Central memory CD8-positive, alpha-beta T cell (primary cell): ENCODE results near the gene CREM.

Source experiments
- ATAC-seq: fragments of 150-1000 bp; cut with Tn5 transposase; replicated peaks from 2 replicates; pipeline ENCODE4 v1.10.0; 2022; ENCODE audit warnings: mild to moderate bottlenecking, moderate FRiP score, moderate number of reproducible peaks; ENCODE audit not compliant: poor library complexity, severe bottlenecking; ENCODE audit errors: extremely low read depth
- DNase-seq, 2 donors: peaks; one replicate each; pipeline ENCODE4 v3.0.0; 2021; ENCODE audit warnings: low spot score in 2 of 2
- H3K27ac Mint-ChIP-seq: one replicate; pipeline ENCODE4 v1.8.0; 2022; ENCODE audit warnings: low read depth, mild to moderate bottlenecking, moderate library complexity, mixed read lengths
- H3K27me3 Mint-ChIP-seq: one replicate; pipeline ENCODE4 v1.8.0; 2022; ENCODE audit warnings: mixed read lengths
- H3K36me3 Mint-ChIP-seq: one replicate; pipeline ENCODE4 v1.8.0; 2022; ENCODE audit warnings: mild to moderate bottlenecking, moderate library complexity, mixed read lengths; ENCODE audit not compliant: insufficient read depth
- H3K4me1 Mint-ChIP-seq: one replicate; pipeline ENCODE4 v1.8.0; 2022; ENCODE audit warnings: mixed read lengths
- H3K4me3 Mint-ChIP-seq: one replicate; pipeline ENCODE4 v1.8.0; 2022; ENCODE audit warnings: mild to moderate bottlenecking, moderate library complexity, mixed read lengths
- H3K9me3 Mint-ChIP-seq: one replicate; pipeline ENCODE4 v1.8.0; 2022; ENCODE audit warnings: mixed read lengths

Gene CREM

GRCh38 chr10:35112571-35112970 is 14.1 kb upstream of the CREM start:
- Mint-ChIP-seq H3K36me3 (peaks cover 2% of the 10 kb centered on the region), H3K9me3 (no peaks in the 10 kb centered on the region), H3K4me3 (no peak overlapping the region), H3K27ac (no peak overlapping the region), H3K4me1 (no peaks in the 10 kb centered on the region), H3K27me3 (peaks cover 9% of the 10 kb centered on the region)
- no peak for ATAC-seq
- no peak for DNase-seq

GRCh38 chr10:35119378-35119777 is 7.3 kb upstream of the CREM start:
- Mint-ChIP-seq H3K36me3 (no peaks in the 10 kb centered on the region), H3K4me1 (no peaks in the 10 kb centered on the region), H3K4me3 (no peak overlapping the region), H3K27ac (no peak overlapping the region), H3K9me3 (no peaks in the 10 kb centered on the region), H3K27me3 (no peaks in the 10 kb centered on the region)
- DNase-seq (no peak), ATAC-seq (no peak)

- H3K36me3 Mint-ChIP-seq, result peaks cover 28% of the 10 kb centered on the region
- H3K27me3 Mint-ChIP-seq, result no peaks in the 10 kb centered on the region
- no peak overlapping the region for H3K4me3 Mint-ChIP-seq
- DNase-seq (no peak), ATAC-seq (no peak)
- H3K4me1 Mint-ChIP-seq, result peaks cover 11% of the 10 kb centered on the region
- no peak overlapping the region for H3K27ac Mint-ChIP-seq
- H3K9me3 Mint-ChIP-seq, result no peaks in the 10 kb centered on the region
These were observed 2.1 kb upstream of the CREM start for GRCh38 chr10:35124540-35124939.

- Mint-ChIP-seq H3K4me1 (peaks cover 17% of the 10 kb centered on the region), H3K27me3 (no peaks in the 10 kb centered on the region), H3K4me3 (peak overlapping the region; percentile 92), H3K36me3 (peaks cover 28% of the 10 kb centered on the region), H3K9me3 (no peaks in the 10 kb centered on the region), H3K27ac (peak overlapping the region; percentile 99)
- no peak for DNase-seq
- peak; percentile 2 for ATAC-seq
These were observed 550 bp upstream of the CREM start for GRCh38 chr10:35126062-35126529.

- DNase-seq (peak; percentile 57 to 60), ATAC-seq (peak; percentile 5)
- peak overlapping the region; percentile 99 for H3K27ac Mint-ChIP-seq
- H3K9me3 Mint-ChIP-seq, result no peaks in the 10 kb centered on the region
- H3K27me3 Mint-ChIP-seq, result no peaks in the 10 kb centered on the region
- H3K36me3 Mint-ChIP-seq, result peaks cover 35% of the 10 kb centered on the region
- peaks cover 27% of the 10 kb centered on the region for H3K4me1 Mint-ChIP-seq
- peak overlapping the region; percentile 92 for H3K4me3 Mint-ChIP-seq
These were observed 744 bp downstream of the CREM start for GRCh38 chr10:35127289-35127891.

GRCh38 chr10:35129185-35129674 is 2.6 kb downstream of the CREM start:
- Mint-ChIP-seq H3K27ac (peak overlapping the region; percentile 99), H3K4me1 (peaks cover 35% of the 10 kb centered on the region)

GRCh38 chr10:35130663-35131062 is 4.0 kb downstream of the CREM start:
- no peaks in the 10 kb centered on the region for H3K27me3 Mint-ChIP-seq
- no peaks in the 10 kb centered on the region for H3K9me3 Mint-ChIP-seq
- DNase-seq (no peak), ATAC-seq (no peak)
- peak overlapping the region; percentile 46 for H3K4me3 Mint-ChIP-seq
- H3K27ac Mint-ChIP-seq, result peak overlapping the region; percentile 96
- H3K4me1 Mint-ChIP-seq, result peaks cover 40% of the 10 kb centered on the region
- H3K36me3 Mint-ChIP-seq, result peaks cover 32% of the 10 kb centered on the region

More at GRCh38 chr10:35129185-35129674, 2.6 kb downstream of the CREM start:
- H3K9me3 Mint-ChIP-seq, result no peaks in the 10 kb centered on the region
- H3K27me3 Mint-ChIP-seq, result no peaks in the 10 kb centered on the region
- DNase-seq (no peak), ATAC-seq (no peak)
- H3K36me3 Mint-ChIP-seq, result peaks cover 35% of the 10 kb centered on the region
- H3K4me3 Mint-ChIP-seq, result peak overlapping the region; percentile 92

- peak overlapping the region; percentile 96 for H3K27ac Mint-ChIP-seq
- H3K36me3 Mint-ChIP-seq, result peaks cover 17% of the 10 kb centered on the region
- no peaks in the 10 kb centered on the region for H3K27me3 Mint-ChIP-seq
- ATAC-seq, result no peak
- DNase-seq, result no peak
- H3K4me3 Mint-ChIP-seq, result peak overlapping the region; percentile 81
- peaks cover 43% of the 10 kb centered on the region for H3K4me1 Mint-ChIP-seq
- no peaks in the 10 kb centered on the region for H3K9me3 Mint-ChIP-seq
These were observed 6.1 kb downstream of the CREM start for GRCh38 chr10:35132727-35133126.

- peaks cover 9% of the 10 kb centered on the region for H3K36me3 Mint-ChIP-seq
- peak overlapping the region; percentile 96 for H3K27ac Mint-ChIP-seq
- H3K27me3 Mint-ChIP-seq, result no peaks in the 10 kb centered on the region
- H3K4me3 Mint-ChIP-seq, result peak overlapping the region; percentile 16
- DNase-seq (no peak), ATAC-seq (no peak)
- no peaks in the 10 kb centered on the region for H3K9me3 Mint-ChIP-seq
- H3K4me1 Mint-ChIP-seq, result peaks cover 35% of the 10 kb centered on the region
These were observed 6.9 kb downstream of the CREM start for GRCh38 chr10:35133586-35133985.

- Mint-ChIP-seq H3K9me3 (no peaks in the 10 kb centered on the region), H3K36me3 (peaks cover 7% of the 10 kb centered on the region), H3K27ac (peak overlapping the region; percentile 91), H3K4me1 (peaks cover 28% of the 10 kb centered on the region), H3K27me3 (no peaks in the 10 kb centered on the region), H3K4me3 (peak overlapping the region; percentile 19)
- no peak for DNase-seq
- no peak for ATAC-seq
These were observed 9.2 kb downstream of the CREM start for GRCh38 chr10:35135861-35136260.

- DNase-seq (no peak), ATAC-seq (no peak)
- Mint-ChIP-seq H3K36me3 (peaks cover 7% of the 10 kb centered on the region), H3K4me3 (no peak overlapping the region), H3K27me3 (no peaks in the 10 kb centered on the region), H3K9me3 (no peaks in the 10 kb centered on the region), H3K4me1 (peaks cover 24% of the 10 kb centered on the region), H3K27ac (peak overlapping the region; percentile 91)
These were observed 9.7 kb downstream of the CREM start for GRCh38 chr10:35136263-35136815.

GRCh38 chr10:35140126-35140525 is 13.5 kb downstream of the CREM start:
- peaks cover 12% of the 10 kb centered on the region for H3K4me1 Mint-ChIP-seq
- no peaks in the 10 kb centered on the region for H3K27me3 Mint-ChIP-seq
- H3K9me3 Mint-ChIP-seq, result no peaks in the 10 kb centered on the region
- no peak overlapping the region for H3K27ac Mint-ChIP-seq
- DNase-seq, result no peak
- H3K36me3 Mint-ChIP-seq, result no peaks in the 10 kb centered on the region
- ATAC-seq, result no peak
- H3K4me3 Mint-ChIP-seq, result no peak overlapping the region

- no peak overlapping the region for H3K27ac Mint-ChIP-seq
- peaks cover 7% of the 10 kb centered on the region for H3K4me1 Mint-ChIP-seq
- DNase-seq, result no peak
These were observed 14.1 kb downstream of the CREM start for GRCh38 chr10:35140727-35141126.

More at GRCh38 chr10:35140727-35141126, 14.1 kb downstream of the CREM start:
- no peaks in the 10 kb centered on the region for H3K36me3 Mint-ChIP-seq
- H3K9me3 Mint-ChIP-seq, result no peaks in the 10 kb centered on the region
- H3K4me3 Mint-ChIP-seq, result no peak overlapping the region
- no peak for ATAC-seq
- H3K27me3 Mint-ChIP-seq, result no peaks in the 10 kb centered on the region
